Common myeloid progenitor, CD34-positive (primary cell): ENCODE data around the gene STK32B.
A peak's percentile ranks its signal among the peaks of the same experiment; 100 is the strongest.

Source experiments
- CTCF ChIA-PET: fragments of 350-600 bp; sonication (Branson Sonifier 250); formaldehyde crosslinking; loops from one replicate; lab custom pipeline; 2021; ENCODE audit warnings: antibody characterized with exemption; lab: Charles Lee
- POLR2A ChIA-PET: fragments of 350-600 bp; sonication (Branson Sonifier 250); formaldehyde crosslinking; loops from one replicate; lab custom pipeline; 2021; ENCODE audit warnings: antibody characterized with exemption; lab: Charles Lee
- DNase-seq, 3 donors: peaks; one replicate each; pipeline versions ENCODE4 v3.0.0 to v3.0.0-alpha.2; 2013
- H3K27ac ChIP-seq, 2 experiments: 1 replicate in 1 of 2; 2 replicates in 1 of 2; pipeline ENCODE4 v1.7.0; 2013; ENCODE audit warnings: inconsistent platforms in 2 of 2, low read length in 2 of 2, mild to moderate bottlenecking in 2 of 2, low read depth in 1 of 2, moderate library complexity in 1 of 2; ENCODE audit not compliant: severe bottlenecking in 2 of 2, insufficient read depth in 1 of 2, poor library complexity in 1 of 2
- H3K27me3 ChIP-seq, 5 experiments: replicated peaks in 2 of 5; 1 replicate in 3 of 5; 2 replicates in 2 of 5; pipeline versions ENCODE4 v1.6.1 to v1.7.0; 2013; ENCODE audit warnings: low read length in 4 of 5, mild to moderate bottlenecking in 2 of 5, moderate library complexity in 2 of 5, inconsistent platforms in 1 of 5; ENCODE audit not compliant: insufficient read depth in 5 of 5, control insufficient read depth in 4 of 5
- H3K36me3 ChIP-seq, 4 experiments: 1 replicate in 2 of 4; 2 replicates in 2 of 4; pipeline versions ENCODE4 v1.6.1 to v1.7.0; 2013; ENCODE audit warnings: low read length in 3 of 4, control low read depth in 1 of 4, mild to moderate bottlenecking in 1 of 4; ENCODE audit not compliant: control insufficient read depth in 4 of 4, insufficient read depth in 4 of 4
- H3K4me1 ChIP-seq, 4 experiments: 1 replicate in 3 of 4; 2 replicates in 1 of 4; pipeline versions ENCODE4 v1.6.1 to v1.7.1; 2013; ENCODE audit warnings: low read length in 3 of 4, mild to moderate bottlenecking in 3 of 4, control low read depth in 1 of 4, inconsistent platforms in 1 of 4, moderate library complexity in 1 of 4; ENCODE audit not compliant: control insufficient read depth in 4 of 4, insufficient read depth in 4 of 4; ENCODE audit errors: control extremely low read depth in 1 of 4
- H3K4me3 ChIP-seq, 7 experiments: 1 replicate in 4 of 7; 2 replicates in 3 of 7; pipeline versions ENCODE4 v1.5.1 to v1.7.0; 2013; ENCODE audit warnings: mild to moderate bottlenecking in 7 of 7, low read length in 6 of 7, moderate library complexity in 6 of 7, inconsistent platforms in 2 of 7, low read depth in 2 of 7, control low read depth in 1 of 7; ENCODE audit not compliant: insufficient read depth in 4 of 7, control insufficient read depth in 1 of 7; ENCODE audit errors: extremely low read depth in 1 of 7
- H3K9me3 ChIP-seq, 5 experiments: 1 replicate in 4 of 5; 2 replicates in 1 of 5; pipeline versions ENCODE4 v1.6.1 to v1.7.1; 2013; ENCODE audit warnings: low read length in 4 of 5, mild to moderate bottlenecking in 2 of 5, inconsistent platforms in 1 of 5, low read depth in 1 of 5, moderate library complexity in 1 of 5; ENCODE audit not compliant: control insufficient read depth in 4 of 5, insufficient read depth in 2 of 5; ENCODE audit errors: control extremely low read depth in 1 of 5
- WGBS: methylation state at CpG from one replicate; pipeline ENCODE4 v1.1.5; 2013; ENCODE audit not compliant: insufficient coverage; 5-methylcytosine and 5-hydroxymethylcytosine counted together

STK32B gene

GRCh38 chr4:5391492-5391891 lies 340.2 kb downstream of the STK32B start:
- H3K36me3 ChIP-seq: peaks cover 0 to 4% (median 2%) of the 10 kb centered on the region in 4 experiments
- peaks cover 0 to 2% (median 0%) of the 10 kb centered on the region in 5 experiments for H3K9me3 ChIP-seq
- no peak overlapping the region for H3K27ac ChIP-seq
- POLR2A ChIA-PET: no interaction called here
- DNase-seq: no peak
- CTCF ChIA-PET: no interaction called here
- no peaks in the 10 kb centered on the region for H3K4me1 ChIP-seq
- 88% methylated on average over 4 of the region's 4 CpGs for WGBS
- H3K4me3 ChIP-seq: no peak overlapping the region
- H3K27me3 ChIP-seq: no peaks in the 10 kb centered on the region

- no peak for DNase-seq
- Histone ChIP-seq H3K27ac (no peak overlapping the region), H3K27me3 (no peaks in the 10 kb centered on the region), H3K36me3 (peaks cover 0 to 2% (median 0%) of the 10 kb centered on the region in 4 experiments), H3K4me1 (no peaks in the 10 kb centered on the region), H3K9me3 (no peaks in the 10 kb centered on the region), H3K4me3 (no peak overlapping the region)
- WGBS: 92% methylated on average over 12 of the region's 12 CpGs
- ChIA-PET POLR2A (no interaction called here), CTCF (no interaction called here)
Measured at GRCh38 chr4:5393911-5394513, 342.7 kb downstream of the STK32B start.

- H3K9me3 ChIP-seq: peaks cover 0 to 2% (median 0%) of the 10 kb centered on the region in 5 experiments
- POLR2A ChIA-PET: no interaction called here
- H3K27me3 ChIP-seq: no peaks in the 10 kb centered on the region
- CTCF ChIA-PET: interaction anchor here (1.1 kb wide), 1 partner anchor 10 kb away, joined by 3 read pairs; no protein-coding TSS in a partner anchor
- H3K27ac ChIP-seq: no peak overlapping the region
- no peak for DNase-seq
- H3K4me3 ChIP-seq: no peak overlapping the region
- H3K4me1 ChIP-seq: no peaks in the 10 kb centered on the region
- 100% methylated on average over 8 of the region's 8 CpGs for WGBS
- peaks cover 0 to 4% (median 0%) of the 10 kb centered on the region in 4 experiments for H3K36me3 ChIP-seq
Measured at GRCh38 chr4:5395781-5396180, 344.5 kb downstream of the STK32B start.

- no peak for DNase-seq
- Histone ChIP-seq H3K9me3 (peaks cover 2 to 13% (median 7%) of the 10 kb centered on the region in 5 experiments), H3K27ac (no peak overlapping the region), H3K4me3 (no peak overlapping the region), H3K4me1 (no peaks in the 10 kb centered on the region), H3K36me3 (peaks cover 0 to 10% (median 0%) of the 10 kb centered on the region in 4 experiments), H3K27me3 (no peaks in the 10 kb centered on the region)
- 95% methylated on average over 2 of the region's 3 CpGs for WGBS
- CTCF ChIA-PET: no interaction called here
- POLR2A ChIA-PET: no interaction called here
Measured at GRCh38 chr4:5398056-5398455, 346.8 kb downstream of the STK32B start.

- ChIA-PET POLR2A (no interaction called here), CTCF (no interaction called here)
- no peak for DNase-seq
- Histone ChIP-seq H3K4me1 (no peaks in the 10 kb centered on the region), H3K9me3 (peaks cover 2 to 20% (median 7%) of the 10 kb centered on the region in 5 experiments), H3K36me3 (peaks cover 0 to 10% (median 0%) of the 10 kb centered on the region in 4 experiments), H3K4me3 (no peak overlapping the region), H3K27me3 (no peaks in the 10 kb centered on the region), H3K27ac (no peak overlapping the region)
- WGBS: 96% methylated on average over 4 of the region's 4 CpGs
Measured at GRCh38 chr4:5399124-5399523, 347.8 kb downstream of the STK32B start.

- peak in 1 of 3 donors; percentile 3 for DNase-seq
- Histone ChIP-seq H3K9me3 (peaks cover 2 to 21% (median 7%) of the 10 kb centered on the region in 5 experiments), H3K27ac (no peak overlapping the region), H3K4me1 (no peaks in the 10 kb centered on the region), H3K27me3 (no peaks in the 10 kb centered on the region), H3K4me3 (no peak overlapping the region), H3K36me3 (peaks cover 0 to 10% (median 0%) of the 10 kb centered on the region in 4 experiments)
- ChIA-PET CTCF (interaction anchor here (0.5 to 1.1 kb wide), 2 partner anchors 13 to 912 kb away, joined by 3 to 4 read pairs; no protein-coding TSS in a partner anchor), POLR2A (no interaction called here)
- 82% methylated on average over 8 of the region's 8 CpGs for whole genome bisulfite sequencing
Measured at GRCh38 chr4:5399790-5400421, 348.6 kb downstream of the STK32B start.
